ENCODE data around the gene MFRP.

GRCh38 chr11:119362741-119363080 is 16.2 kb upstream of the MFRP start:
- no peak for TF ChIP-seq NBN (IDR thresholded peaks at IDR 0.05)
- TF ChIP-seq USF2 (IDR thresholded peaks at IDR 0.05; ENCODE audit: borderline replicate concordance, low read depth, low read length): no peak
